HCT116 (cell line): ENCODE measurements around the gene LYST. TPM values are rescaled to one million over a fixed set of nuclear protein-coding genes. Genes with fewer than 3 reads are reported as not detected.
"Not testable (repeated sequence)": the region's sequence is repeated elsewhere in the genome, so short reads cannot be mapped to it uniquely, and the experiment has no call there.

Experiments used
- ATAC-seq: fragments of 200-7000 bp; cut with Tn5 transposase; 2 replicates; pipeline ENCODE4 v1.9.1; 2020; ENCODE audit warnings: mild to moderate bottlenecking, moderate library complexity
- BruUV-seq: library from RNA; stranded (reverse); fragments of 400-500 nt; replicated peaks from 2 replicates; lab custom pipeline; 2021; lab: Mats Ljungman, UMichigan
- CTCF ChIA-PET: fragments of 300-600 bp; sonication (Branson Sonifier 250); formaldehyde crosslinking; loops from one replicate; lab custom pipeline; 2021; ENCODE audit warnings: antibody characterized with exemption; lab: Charles Lee
- POLR2A ChIA-PET: fragments of 300-600, 350-600 bp; sonication (Branson Sonifier 250); formaldehyde crosslinking; loops from one replicate; lab custom pipeline; 2021; ENCODE audit warnings: antibody characterized with exemption; lab: Charles Lee
- RAD21 ChIA-PET, 2 experiments: fragments of 300-600 bp; sonication (Branson Sonifier 250); formaldehyde crosslinking; loops; one replicate each; lab custom pipeline; 2023; ENCODE audit warnings: low total read pairs in 2 of 2; ENCODE audit not compliant: uncharacterized antibody in 2 of 2, unreplicated experiment in 2 of 2, low non-redundant PET in 1 of 2; lab: Charles Lee
- DNase-seq: peaks from one replicate; pipeline ENCODE4 v3.0.0-alpha.2; 2010; ENCODE audit warnings: low read depth, low spot score
- H2AFZ ChIP-seq: fragments of 200-600 bp; shearing (Covaris generic), sonication (generic); 2 replicates; pipeline ENCODE4 v1.6.1; 2017; ENCODE audit warnings: low read depth, mixed run types, mixed read lengths, antibody characterized with exemption, low read length; ENCODE audit not compliant: poor library complexity, severe bottlenecking
- H3K27ac ChIP-seq: 2 replicates; pipeline ENCODE4 v1.5.1; 2012; ENCODE audit warnings: low read depth, low read length
- H3K27me3 ChIP-seq: fragments of 200-600 bp; sonication (generic); 2 replicates; pipeline ENCODE4 v1.6.1; 2016; ENCODE audit warnings: mixed run types, low read length, mixed read lengths; ENCODE audit not compliant: insufficient read depth
- H3K36me3 ChIP-seq, 2 experiments: fragments of 200-500 bp in 1 of 2; fragments of 200-600 bp in 1 of 2; sonication (Bioruptor generic) in 1 of 2; sonication (generic) in 1 of 2; 2 replicates each; pipeline versions ENCODE4 v1.5.1 to v1.6.1; 2014 to 2016; ENCODE audit warnings: low read length in 2 of 2, inconsistent platforms in 1 of 2, mixed read lengths in 1 of 2, mixed run types in 1 of 2; ENCODE audit not compliant: insufficient read depth in 2 of 2, control insufficient read depth in 1 of 2
- H3K4me1 ChIP-seq, 2 experiments: fragments of 200-600 bp in 1 of 2; sonication (generic) in 1 of 2; 2 replicates each; pipeline versions ENCODE4 v1.5.1 to v1.6.1; 2012 to 2017; ENCODE audit warnings: low read length in 2 of 2, inconsistent platforms in 1 of 2, mild to moderate bottlenecking in 1 of 2, mixed read lengths in 1 of 2, mixed run types in 1 of 2, moderate library complexity in 1 of 2; ENCODE audit not compliant: insufficient read depth in 2 of 2, control insufficient read depth in 1 of 2
- H3K4me2 ChIP-seq: fragments of 200-600 bp; sonication (generic); 2 replicates; pipeline ENCODE4 v1.6.1; 2017; ENCODE audit warnings: mixed run types, low read length, mixed read lengths
- H3K4me3 ChIP-seq, 2 experiments: fragments of 200-600 bp in 1 of 2; sonication (generic) in 1 of 2; replicated peaks in 1 of 2; 2 replicates each; pipeline ENCODE4 v1.5.1; 2011 to 2016; ENCODE audit warnings: low read length in 2 of 2, control low read depth in 1 of 2, low read depth in 1 of 2, mild to moderate bottlenecking in 1 of 2, mixed read lengths in 1 of 2, mixed run types in 1 of 2
- H3K79me2 ChIP-seq: fragments of 200-600 bp; sonication (generic); 2 replicates; pipeline ENCODE4 v1.6.1; 2017; ENCODE audit warnings: mild to moderate bottlenecking, mixed run types, low read length, moderate library complexity, mixed read lengths; ENCODE audit not compliant: insufficient read depth
- H3K9ac ChIP-seq: fragments of 200-600 bp; sonication (generic); 2 replicates; pipeline ENCODE4 v1.6.1; 2016; ENCODE audit warnings: low read length, mixed read lengths
- H3K9me2 ChIP-seq: fragments of 200-600 bp; sonication (generic), shearing (Covaris generic); 2 replicates; pipeline ENCODE4 v1.6.1; 2017; ENCODE audit warnings: mixed run types, mild to moderate bottlenecking, moderate library complexity; ENCODE audit not compliant: insufficient read depth
- H3K9me3 ChIP-seq, 2 experiments: fragments of 200-500 bp in 1 of 2; fragments of 200-600 bp in 1 of 2; sonication (Bioruptor generic) in 1 of 2; sonication (generic) in 1 of 2; 2 replicates each; pipeline ENCODE4 v1.6.1; 2014 to 2017; ENCODE audit warnings: low read length in 2 of 2, mixed read lengths in 2 of 2, inconsistent platforms in 1 of 2, low read depth in 1 of 2, mild to moderate bottlenecking in 1 of 2, mixed run types in 1 of 2, moderate library complexity in 1 of 2; ENCODE audit not compliant: control insufficient read depth in 1 of 2, insufficient read depth in 1 of 2
- H4K20me1 ChIP-seq: fragments of 200-600 bp; sonication (generic), shearing (Covaris generic); 2 replicates; pipeline ENCODE4 v1.6.1; 2017; ENCODE audit warnings: mixed run types, mild to moderate bottlenecking, moderate library complexity; ENCODE audit not compliant: insufficient read depth
- EGR1 ChIP-seq: IDR thresholded peaks from 2 replicates; pipeline ENCODE4 v1.6.1; 2012; ENCODE audit warnings: low read depth
- EZH2 ChIP-seq: fragments of 200-600 bp; sonication (generic); IDR thresholded peaks from 2 replicates; pipeline ENCODE4 v1.6.1; 2017; ENCODE audit warnings: antibody characterized with exemption, mixed run types
- RAD21 ChIP-seq: IDR thresholded peaks from 2 replicates; pipeline ENCODE4 v1.6.1; 2012; ENCODE audit warnings: low read depth, mild to moderate bottlenecking
- SIN3A ChIP-seq: IDR thresholded peaks from 2 replicates; pipeline ENCODE4 v1.6.1; 2012; ENCODE audit warnings: low read depth
- SP1 ChIP-seq: IDR thresholded peaks from 2 replicates; pipeline ENCODE4 v1.6.1; 2012; ENCODE audit warnings: low read depth
- SRF ChIP-seq: IDR thresholded peaks from 2 replicates; pipeline ENCODE4 v1.6.1; 2012; ENCODE audit warnings: low read depth
- YY1 ChIP-seq: IDR thresholded peaks from 2 replicates; pipeline ENCODE4 v1.6.1; 2011; ENCODE audit warnings: low read length, low read depth, moderate library complexity, mild to moderate bottlenecking; ENCODE audit not compliant: insufficient replicate concordance; ENCODE audit errors: extremely low read depth
- ZNF274 ChIP-seq: fragments of 200-500 bp; sonication (Bioruptor generic); IDR thresholded peaks from 2 replicates; pipeline ENCODE4 v1.6.1; 2014; ENCODE audit warnings: mild to moderate bottlenecking, low read depth, low read length, inconsistent platforms
- intact Hi-C: fragments of 100-400 bp; cut with micrococcal nuclease; formaldehyde crosslinking; loops from 2 replicates; pipeline ENCODE4 v1.10.0; 2022
- total RNA-seq: library from RNA; stranded (reverse); gene quantifications from one replicate; pipeline ENCODE4 v1.2.1, GENCODE V29; 2021; ENCODE audit not compliant: unreplicated experiment
- TF ChIP-seq, protein P1 (sequence below): IDR thresholded peaks from 2 replicates; pipeline ENCODE4 v1.6.1; 2012

The LYST gene
- total RNA-seq, 1 experiment from 2014 or later = 6.6 TPM

DNA sequence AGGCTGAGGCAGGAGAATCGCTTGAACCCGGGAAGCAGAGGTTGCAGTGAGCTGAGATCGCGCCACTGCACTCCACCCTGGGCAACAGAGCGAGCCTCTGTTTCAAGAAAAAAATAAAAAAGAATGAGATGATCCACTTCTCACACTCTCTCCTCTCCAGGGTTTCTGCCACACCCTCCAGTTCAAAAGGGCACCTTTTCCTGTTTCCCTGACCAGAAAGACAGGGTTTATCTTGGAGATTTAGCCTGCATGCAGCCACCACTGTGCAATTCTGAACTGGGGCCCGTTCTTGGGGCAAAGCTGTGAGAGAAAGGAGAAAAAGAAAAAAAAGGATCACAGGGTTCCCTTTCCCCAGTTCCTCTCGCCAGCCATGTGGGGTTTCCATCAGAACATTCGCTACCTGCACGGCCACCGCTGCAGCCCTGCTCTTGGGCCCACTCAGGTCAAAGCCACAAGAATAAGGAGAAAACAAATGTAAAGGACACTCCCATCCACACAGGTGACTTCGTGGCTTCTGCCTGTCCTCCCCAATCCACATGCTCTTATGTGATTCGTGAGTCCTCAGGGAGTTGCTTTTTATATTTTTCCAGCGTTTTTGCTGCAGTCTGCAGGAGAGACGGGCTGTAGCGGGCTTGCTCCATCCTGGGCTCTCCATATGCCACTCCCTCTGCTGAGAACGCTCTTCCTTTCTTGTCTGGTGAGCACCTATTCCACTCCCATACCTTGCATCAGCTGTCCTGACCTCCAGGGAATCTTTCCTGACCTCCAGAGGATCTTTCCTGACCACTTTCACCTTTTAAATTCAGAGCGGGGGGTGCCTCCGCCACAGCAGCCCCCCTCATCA lies 243.5 kb downstream of the LYST start:
- Histone ChIP-seq H3K9ac (no peak overlapping the region), H3K27me3 (no peaks in the 10 kb centered on the region), H3K9me3 (no peaks in the 10 kb centered on the region), H3K4me2 (0 out of 2 replicates have a peak overlapping the region, but pooled peaks have one; percentile 25), H3K27ac (no peak overlapping the region), H2AFZ (no peak overlapping the region), H3K4me1 (peaks cover 3 to 7% of the 10 kb centered on the region in 2 experiments; a peak in 3 of 4 replicates), H3K79me2 (no peaks in the 10 kb centered on the region), H3K9me2 (no peaks in the 10 kb centered on the region), H4K20me1 (no peaks in the 10 kb centered on the region), H3K36me3 (no peaks in the 10 kb centered on the region), H3K4me3 (no peak overlapping the region)
- ATAC-seq (0 out of 2 replicates have a peak, but pooled peaks have one; percentile 9), DNase-seq (no peak)
- intact Hi-C loops = no loop called here
- no peak for TF ChIP-seq EGR1
- TF ChIP-seq SIN3A = no peak
- no peak for TF ChIP-seq ZNF274
- no peak for TF ChIP-seq RAD21
- no peak for TF ChIP-seq SRF
- TF ChIP-seq, protein P1, sequence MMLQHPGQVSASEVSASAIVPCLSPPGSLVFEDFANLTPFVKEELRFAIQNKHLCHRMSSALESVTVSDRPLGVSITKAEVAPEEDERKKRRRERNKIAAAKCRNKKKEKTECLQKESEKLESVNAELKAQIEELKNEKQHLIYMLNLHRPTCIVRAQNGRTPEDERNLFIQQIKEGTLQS = no peak
- no peak for TF ChIP-seq YY1
- no peak for TF ChIP-seq EZH2
- no peak; the same call in 1 of the 2 replicates for TF ChIP-seq SP1
- BruUV-seq = no TSS peak
- ChIA-PET POLR2A (no interaction called here), RAD21 (interaction anchor here in 1 of 2 experiments (1.1 kb wide), 1 partner anchor 118 kb away, joined by 5 read pairs; the partner anchor contains the start of gene B3GALNT2), CTCF (interaction anchor here (1.1 to 1.5 kb wide), 2 partner anchors 22 to 25 kb away, joined by 4 read pairs; no protein-coding TSS in a partner anchor)

DNA sequence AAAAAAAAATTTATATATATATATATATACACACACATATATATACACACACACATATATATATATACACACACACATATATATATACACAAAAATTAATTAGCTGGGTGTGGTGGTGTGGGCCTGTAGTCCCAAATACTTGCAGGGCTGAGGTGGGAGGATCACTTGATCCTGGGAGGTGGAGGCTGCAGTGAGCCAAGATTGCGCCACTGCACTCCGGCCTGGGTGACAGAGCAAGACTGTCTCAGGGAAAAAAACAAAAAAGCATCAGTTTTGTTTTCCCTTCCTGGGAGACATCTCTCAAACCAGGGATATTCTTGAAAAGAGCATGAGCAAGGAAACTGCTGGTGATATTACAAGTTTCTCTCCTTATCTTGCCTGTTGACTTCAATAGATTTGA lies 247.6 kb downstream of the LYST start:
- H3K9me3 ChIP-seq, H3K4me1 ChIP-seq, ATAC-seq, H2AFZ ChIP-seq, H3K9ac ChIP-seq, POLR2A ChIA-PET, H3K9me2 ChIP-seq, H3K79me2 ChIP-seq, RAD21 ChIA-PET, DNase-seq, H3K36me3 ChIP-seq, H3K4me3 ChIP-seq, intact Hi-C loops, H4K20me1 ChIP-seq, BruUV-seq, H3K27ac ChIP-seq, H3K4me2 ChIP-seq, H3K27me3 ChIP-seq: not testable (repeated sequence)
- CTCF ChIA-PET = interaction anchor here (1.2 to 1.4 kb wide), 2 partner anchors 18 to 21 kb away, joined by 3 to 5 read pairs; no protein-coding TSS in a partner anchor
